Stimulated activated naive CD8-positive, alpha-beta T cell treated with anti-CD3 and anti-CD28 coated beads, Interleukin-15, Interleukin-2, amounts not matched to agents 100 ng/mL and 50 ng/mL, for 24 hours (primary cell): ENCODE results near the gene RHOV.

Experiments used
- H3K27ac Mint-ChIP-seq: one replicate; pipeline ENCODE4 v1.8.0; 2021; ENCODE audit warnings: mild to moderate bottlenecking, mixed read lengths
- H3K27me3 Mint-ChIP-seq: one replicate; pipeline ENCODE4 v1.8.0; 2021; ENCODE audit warnings: mixed read lengths
- H3K36me3 Mint-ChIP-seq: one replicate; pipeline ENCODE4 v1.8.0; 2021; ENCODE audit warnings: low read depth, mixed read lengths
- H3K4me1 Mint-ChIP-seq: one replicate; pipeline ENCODE4 v1.8.0; 2021; ENCODE audit warnings: low read depth, mixed read lengths
- H3K4me3 Mint-ChIP-seq: one replicate; pipeline ENCODE4 v1.8.0; 2021; ENCODE audit warnings: mild to moderate bottlenecking, mixed read lengths
- H3K9me3 Mint-ChIP-seq: one replicate; pipeline ENCODE4 v1.8.0; 2021; ENCODE audit warnings: mixed read lengths

RHOV gene

GRCh38 chr15:40826423-40827075 lies 47.5 kb downstream of the RHOV start:
- Mint-ChIP-seq H3K27ac (no peak overlapping the region), H3K4me3 (no peak overlapping the region), H3K36me3 (no peaks in the 10 kb centered on the region), H3K9me3 (no peaks in the 10 kb centered on the region), H3K4me1 (no peaks in the 10 kb centered on the region), H3K27me3 (no peaks in the 10 kb centered on the region)

GRCh38 chr15:40825661-40826422 lies 48.2 kb downstream of the RHOV start:
- H3K27me3 Mint-ChIP-seq: no peaks in the 10 kb centered on the region
- H3K36me3 Mint-ChIP-seq: no peaks in the 10 kb centered on the region
- H3K4me1 Mint-ChIP-seq: no peaks in the 10 kb centered on the region
- H3K27ac Mint-ChIP-seq: no peak overlapping the region
- no peak overlapping the region for H3K4me3 Mint-ChIP-seq
- no peaks in the 10 kb centered on the region for H3K9me3 Mint-ChIP-seq

- H3K27ac Mint-ChIP-seq: no peak overlapping the region
- H3K36me3 Mint-ChIP-seq: no peaks in the 10 kb centered on the region
- H3K9me3 Mint-ChIP-seq: no peaks in the 10 kb centered on the region
These were observed 50.3 kb downstream of the RHOV start for GRCh38 chr15:40823572-40824343.

More at GRCh38 chr15:40823572-40824343, 50.3 kb downstream of the RHOV start:
- Mint-ChIP-seq H3K4me1 (no peaks in the 10 kb centered on the region), H3K27me3 (no peaks in the 10 kb centered on the region), H3K4me3 (no peak overlapping the region)
